GM23338 (cell line): ENCODE data around the gene CAPZB. TPM values are rescaled to one million over a fixed set of nuclear protein-coding genes. Genes with fewer than 3 reads are reported as not detected.
A peak's percentile ranks its signal among the peaks of the same experiment; 100 is the strongest.

Source experiments
- ATAC-seq: fragments of 200-7000 bp; cut with Tn5 transposase; 3 replicates; pipeline ENCODE4 v1.9.1; 2020
- DNase-seq: peaks from one replicate; pipeline ENCODE4 v3.0.0-alpha.2; 2015; ENCODE audit warnings: low spot score
- H2AFZ ChIP-seq: fragments of 200-600 bp; sonication (generic); 2 replicates; pipeline ENCODE4 v1.8.0; 2016; ENCODE audit warnings: antibody characterized with exemption, mild to moderate bottlenecking, moderate library complexity
- H3F3A ChIP-seq: fragments of 200-600 bp; sonication (generic); replicated peaks from 2 replicates; pipeline ENCODE4 v1.8.0; 2017; ENCODE audit warnings: antibody characterized with exemption, mixed run types, low read depth
- H3K27ac ChIP-seq: fragments of 200-600 bp; sonication (generic); 2 replicates; pipeline ENCODE4 v1.6.1; 2016; ENCODE audit warnings: low read depth
- H3K27me3 ChIP-seq: fragments of 200-600 bp; sonication (generic); 2 replicates; pipeline ENCODE4 v1.8.0; 2016; ENCODE audit warnings: mild to moderate bottlenecking, mixed run types, moderate library complexity; ENCODE audit not compliant: insufficient read depth
- H3K36me3 ChIP-seq: fragments of 200-600 bp; sonication (generic); 2 replicates; pipeline ENCODE4 v1.8.0; 2016; ENCODE audit warnings: mild to moderate bottlenecking; ENCODE audit not compliant: insufficient read depth
- H3K4me1 ChIP-seq: fragments of 200-600 bp; sonication (generic); 2 replicates; pipeline ENCODE4 v1.8.0; 2016; ENCODE audit warnings: mild to moderate bottlenecking, moderate library complexity; ENCODE audit not compliant: insufficient read depth
- H3K4me2 ChIP-seq: fragments of 200-600 bp; sonication (generic); 2 replicates; pipeline ENCODE4 v1.7.1; 2017; ENCODE audit warnings: mixed run types
- H3K4me3 ChIP-seq: fragments of 200-600 bp; sonication (generic); 2 replicates; pipeline ENCODE4 v1.6.1; 2016; ENCODE audit warnings: mixed run types
- H3K79me2 ChIP-seq: fragments of 200-600 bp; sonication (generic); replicated peaks from 2 replicates; pipeline ENCODE4 v1.8.0; 2017; ENCODE audit warnings: mild to moderate bottlenecking; ENCODE audit not compliant: insufficient read depth
- H3K9me2 ChIP-seq: fragments of 200-600 bp; sonication (generic); 2 replicates; pipeline ENCODE4 v1.8.0; 2017; ENCODE audit not compliant: insufficient read depth
- H4K20me1 ChIP-seq: fragments of 200-600 bp; sonication (generic); replicated peaks from 2 replicates; pipeline ENCODE4 v1.8.0; 2017; ENCODE audit warnings: mild to moderate bottlenecking; ENCODE audit not compliant: insufficient read depth
- H3K27ac Mint-ChIP-seq: 2 replicates; pipeline ENCODE4 v1.8.0; 2020; ENCODE audit warnings: inconsistent platforms, mild to moderate bottlenecking, moderate library complexity, mixed read lengths
- H3K27me3 Mint-ChIP-seq: 3 replicates; pipeline ENCODE4 v1.8.0; 2022; ENCODE audit warnings: low read depth, mild to moderate bottlenecking, moderate library complexity, mixed read lengths, inconsistent platforms; ENCODE audit not compliant: insufficient read depth, poor library complexity
- H3K36me3 Mint-ChIP-seq: 3 replicates; pipeline ENCODE4 v1.8.0; 2021; ENCODE audit warnings: low read depth, mild to moderate bottlenecking, inconsistent platforms, moderate library complexity, mixed read lengths
- H3K4me1 Mint-ChIP-seq: 3 replicates; pipeline ENCODE4 v1.8.0; 2020; ENCODE audit warnings: mild to moderate bottlenecking, inconsistent platforms, mixed read lengths
- H3K4me3 Mint-ChIP-seq: 3 replicates; pipeline ENCODE4 v1.8.0; 2021; ENCODE audit warnings: moderate library complexity, mild to moderate bottlenecking, inconsistent platforms, mixed read lengths
- H3K9me3 Mint-ChIP-seq: 3 replicates; pipeline ENCODE4 v1.8.0; 2020; ENCODE audit warnings: moderate library complexity, mild to moderate bottlenecking, inconsistent platforms, mixed read lengths
- EZH2 ChIP-seq: fragments of 200-600 bp; sonication (generic); IDR thresholded peaks from one replicate; pipeline ENCODE4 v1.8.0; 2017; ENCODE audit warnings: antibody characterized with exemption, mild to moderate bottlenecking, low read depth; ENCODE audit not compliant: unreplicated experiment
- EZH2phosphoT487 ChIP-seq: fragments of 200-600 bp; sonication (generic); IDR thresholded peaks from one replicate; pipeline ENCODE4 v1.8.1; 2018; ENCODE audit warnings: antibody characterized with exemption; ENCODE audit not compliant: unreplicated experiment
- JUNB ChIP-seq: IDR thresholded peaks from one replicate; pipeline ENCODE4 v1.6.1; 2016; ENCODE audit warnings: antibody characterized with exemption; ENCODE audit not compliant: unreplicated experiment
- NANOG ChIP-seq: IDR thresholded peaks from 2 replicates; pipeline ENCODE4 v1.6.1; 2016; ENCODE audit warnings: antibody characterized with exemption, borderline replicate concordance
- POLR2AphosphoS5 ChIP-seq: IDR thresholded peaks from 2 replicates; pipeline ENCODE4 v1.6.1; 2016; ENCODE audit warnings: antibody characterized with exemption, low read depth
- ZNF331 ChIP-seq: fragments of 250-450 bp; sonication (Bioruptor Pico); IDR thresholded peaks from 2 replicates; pipeline ENCODE4 v1.5.0; 2020; ENCODE audit warnings: low read depth, mild to moderate bottlenecking, moderate library complexity
- polyA plus RNA-seq: library from polyadenylated mRNA; unstranded; fragments of >200 nt; fragmentation: Nextera tagmentation; extraction: Ambion mirVana; gene quantifications from 2 replicates; pipeline ENCODE4 v1.2.1, GENCODE V29; 2016
- total RNA-seq: library from RNA; depleted of rRNA; stranded (reverse); fragments of >200 nt; shearing (Covaris generic); gene quantifications from 2 replicates; pipeline ENCODE4 v1.2.3, GENCODE V29; 2014
- TF ChIP-seq, protein P1 (sequence below): IDR thresholded peaks from one replicate; pipeline ENCODE4 v1.6.1; 2018; ENCODE audit warnings: antibody characterized with exemption; ENCODE audit not compliant: unreplicated experiment
- TF ChIP-seq, protein P2 (sequence below), 2 experiments: fragments of 200-600 bp in 1 of 2; sonication (generic) in 1 of 2; conservative IDR thresholded peaks; 2 replicates each; pipeline versions ENCODE4 v1.5.1 to v1.6.1; 2016 to 2017; ENCODE audit warnings: antibody characterized with exemption in 2 of 2, low read depth in 2 of 2, mild to moderate bottlenecking in 2 of 2, moderate library complexity in 1 of 2
- TF ChIP-seq, protein P3 (sequence below): fragments of 250-450 bp; sonication (Bioruptor Pico); IDR thresholded peaks from 2 replicates; pipeline ENCODE4 v1.5.0; 2020; ENCODE audit warnings: mild to moderate bottlenecking, moderate library complexity

CAPZB gene
- total and polyA plus RNA-seq, 2 experiments from 2014 or later = 195 to 348 TPM

DNA sequence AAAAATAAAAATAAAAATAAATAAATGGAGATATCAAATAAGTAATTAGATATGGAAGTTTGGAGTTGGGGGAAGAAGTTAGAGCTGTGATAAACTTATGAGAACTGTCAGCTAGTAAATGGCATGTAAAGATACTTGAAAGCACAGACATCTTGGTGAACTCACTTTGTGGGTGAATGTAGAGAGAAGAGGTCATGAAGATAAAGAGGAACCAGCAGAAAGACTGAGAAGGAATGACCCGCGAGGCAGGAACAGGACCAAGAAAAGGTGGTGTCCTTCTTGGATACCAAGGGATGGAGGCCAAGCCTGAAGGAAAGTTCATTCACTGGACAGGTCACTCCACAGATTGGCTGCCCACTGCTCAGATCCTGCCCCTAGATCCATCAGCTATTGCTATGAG lies 4.7 kb upstream of the CAPZB start (continued):
- TF ChIP-seq, protein P1, sequence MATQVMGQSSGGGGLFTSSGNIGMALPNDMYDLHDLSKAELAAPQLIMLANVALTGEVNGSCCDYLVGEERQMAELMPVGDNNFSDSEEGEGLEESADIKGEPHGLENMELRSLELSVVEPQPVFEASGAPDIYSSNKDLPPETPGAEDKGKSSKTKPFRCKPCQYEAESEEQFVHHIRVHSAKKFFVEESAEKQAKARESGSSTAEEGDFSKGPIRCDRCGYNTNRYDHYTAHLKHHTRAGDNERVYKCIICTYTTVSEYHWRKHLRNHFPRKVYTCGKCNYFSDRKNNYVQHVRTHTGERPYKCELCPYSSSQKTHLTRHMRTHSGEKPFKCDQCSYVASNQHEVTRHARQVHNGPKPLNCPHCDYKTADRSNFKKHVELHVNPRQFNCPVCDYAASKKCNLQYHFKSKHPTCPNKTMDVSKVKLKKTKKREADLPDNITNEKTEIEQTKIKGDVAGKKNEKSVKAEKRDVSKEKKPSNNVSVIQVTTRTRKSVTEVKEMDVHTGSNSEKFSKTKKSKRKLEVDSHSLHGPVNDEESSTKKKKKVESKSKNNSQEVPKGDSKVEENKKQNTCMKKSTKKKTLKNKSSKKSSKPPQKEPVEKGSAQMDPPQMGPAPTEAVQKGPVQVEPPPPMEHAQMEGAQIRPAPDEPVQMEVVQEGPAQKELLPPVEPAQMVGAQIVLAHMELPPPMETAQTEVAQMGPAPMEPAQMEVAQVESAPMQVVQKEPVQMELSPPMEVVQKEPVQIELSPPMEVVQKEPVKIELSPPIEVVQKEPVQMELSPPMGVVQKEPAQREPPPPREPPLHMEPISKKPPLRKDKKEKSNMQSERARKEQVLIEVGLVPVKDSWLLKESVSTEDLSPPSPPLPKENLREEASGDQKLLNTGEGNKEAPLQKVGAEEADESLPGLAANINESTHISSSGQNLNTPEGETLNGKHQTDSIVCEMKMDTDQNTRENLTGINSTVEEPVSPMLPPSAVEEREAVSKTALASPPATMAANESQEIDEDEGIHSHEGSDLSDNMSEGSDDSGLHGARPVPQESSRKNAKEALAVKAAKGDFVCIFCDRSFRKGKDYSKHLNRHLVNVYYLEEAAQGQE = no peak
- TF ChIP-seq EZH2 (no peak), POLR2AphosphoS5 (no peak), EZH2phosphoT487 (no peak), NANOG (no peak), ZNF331 (CRISPR knock-in tag) (no peak), JUNB (no peak)

DNA sequence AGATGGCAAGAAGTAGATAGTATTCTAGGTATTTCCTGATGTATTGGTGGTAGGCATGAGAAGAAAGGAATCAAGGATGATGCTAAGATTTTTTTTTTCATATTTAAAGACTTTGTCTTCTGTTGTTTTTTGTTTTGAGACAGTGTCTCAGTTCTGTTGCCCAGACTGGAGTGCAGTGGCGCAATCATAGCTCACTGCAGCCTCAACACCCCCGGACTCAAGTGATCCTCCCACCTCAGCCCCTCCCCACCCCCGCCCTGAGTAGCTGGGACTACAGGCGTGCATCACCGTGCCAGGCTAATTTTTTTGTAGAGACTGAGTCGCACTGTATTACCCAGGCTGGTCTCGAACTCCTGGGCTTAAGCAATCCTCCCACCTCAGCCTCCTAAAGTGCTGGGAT lies 2.8 kb upstream of the CAPZB start:
- H3K27ac Mint-ChIP-seq = no peak overlapping the region
- peaks cover 27% of the 10 kb centered on the region for H3K4me1 ChIP-seq
- peaks cover 22% of the 10 kb centered on the region for H3K4me1 Mint-ChIP-seq
- H3K27me3 ChIP-seq = no peaks in the 10 kb centered on the region
- DNase-seq = no peak
- H3K36me3 ChIP-seq = no peaks in the 10 kb centered on the region
- peaks cover 30% of the 10 kb centered on the region for H3K79me2 ChIP-seq
- H3K4me3 Mint-ChIP-seq = no peak overlapping the region
- H3K36me3 Mint-ChIP-seq = peaks cover 12% of the 10 kb centered on the region
- peaks cover 9% of the 10 kb centered on the region for H4K20me1 ChIP-seq
- H3K4me2 ChIP-seq = peak overlapping the region; percentile 91; the same call in 1 of the 2 replicates
- H3K27ac ChIP-seq = no peak overlapping the region; the same call in 1 of the 2 replicates
- no peak for ATAC-seq
- peaks cover 27% of the 10 kb centered on the region for H3K27me3 Mint-ChIP-seq
- peaks cover 20% of the 10 kb centered on the region for H3F3A ChIP-seq
- no peaks in the 10 kb centered on the region; the same call in 2 of the 3 replicates for H3K9me3 Mint-ChIP-seq
- H2AFZ ChIP-seq = no peak overlapping the region
- TF ChIP-seq, protein P2, sequence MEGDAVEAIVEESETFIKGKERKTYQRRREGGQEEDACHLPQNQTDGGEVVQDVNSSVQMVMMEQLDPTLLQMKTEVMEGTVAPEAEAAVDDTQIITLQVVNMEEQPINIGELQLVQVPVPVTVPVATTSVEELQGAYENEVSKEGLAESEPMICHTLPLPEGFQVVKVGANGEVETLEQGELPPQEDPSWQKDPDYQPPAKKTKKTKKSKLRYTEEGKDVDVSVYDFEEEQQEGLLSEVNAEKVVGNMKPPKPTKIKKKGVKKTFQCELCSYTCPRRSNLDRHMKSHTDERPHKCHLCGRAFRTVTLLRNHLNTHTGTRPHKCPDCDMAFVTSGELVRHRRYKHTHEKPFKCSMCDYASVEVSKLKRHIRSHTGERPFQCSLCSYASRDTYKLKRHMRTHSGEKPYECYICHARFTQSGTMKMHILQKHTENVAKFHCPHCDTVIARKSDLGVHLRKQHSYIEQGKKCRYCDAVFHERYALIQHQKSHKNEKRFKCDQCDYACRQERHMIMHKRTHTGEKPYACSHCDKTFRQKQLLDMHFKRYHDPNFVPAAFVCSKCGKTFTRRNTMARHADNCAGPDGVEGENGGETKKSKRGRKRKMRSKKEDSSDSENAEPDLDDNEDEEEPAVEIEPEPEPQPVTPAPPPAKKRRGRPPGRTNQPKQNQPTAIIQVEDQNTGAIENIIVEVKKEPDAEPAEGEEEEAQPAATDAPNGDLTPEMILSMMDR (conservative IDR thresholded peaks at IDR 0.05; ENCODE audit: low read depth in 2 of 2) = peak in 1 of 2 experiments; percentile 33; a peak in 2 of 4 replicates
- TF ChIP-seq, protein P3, sequence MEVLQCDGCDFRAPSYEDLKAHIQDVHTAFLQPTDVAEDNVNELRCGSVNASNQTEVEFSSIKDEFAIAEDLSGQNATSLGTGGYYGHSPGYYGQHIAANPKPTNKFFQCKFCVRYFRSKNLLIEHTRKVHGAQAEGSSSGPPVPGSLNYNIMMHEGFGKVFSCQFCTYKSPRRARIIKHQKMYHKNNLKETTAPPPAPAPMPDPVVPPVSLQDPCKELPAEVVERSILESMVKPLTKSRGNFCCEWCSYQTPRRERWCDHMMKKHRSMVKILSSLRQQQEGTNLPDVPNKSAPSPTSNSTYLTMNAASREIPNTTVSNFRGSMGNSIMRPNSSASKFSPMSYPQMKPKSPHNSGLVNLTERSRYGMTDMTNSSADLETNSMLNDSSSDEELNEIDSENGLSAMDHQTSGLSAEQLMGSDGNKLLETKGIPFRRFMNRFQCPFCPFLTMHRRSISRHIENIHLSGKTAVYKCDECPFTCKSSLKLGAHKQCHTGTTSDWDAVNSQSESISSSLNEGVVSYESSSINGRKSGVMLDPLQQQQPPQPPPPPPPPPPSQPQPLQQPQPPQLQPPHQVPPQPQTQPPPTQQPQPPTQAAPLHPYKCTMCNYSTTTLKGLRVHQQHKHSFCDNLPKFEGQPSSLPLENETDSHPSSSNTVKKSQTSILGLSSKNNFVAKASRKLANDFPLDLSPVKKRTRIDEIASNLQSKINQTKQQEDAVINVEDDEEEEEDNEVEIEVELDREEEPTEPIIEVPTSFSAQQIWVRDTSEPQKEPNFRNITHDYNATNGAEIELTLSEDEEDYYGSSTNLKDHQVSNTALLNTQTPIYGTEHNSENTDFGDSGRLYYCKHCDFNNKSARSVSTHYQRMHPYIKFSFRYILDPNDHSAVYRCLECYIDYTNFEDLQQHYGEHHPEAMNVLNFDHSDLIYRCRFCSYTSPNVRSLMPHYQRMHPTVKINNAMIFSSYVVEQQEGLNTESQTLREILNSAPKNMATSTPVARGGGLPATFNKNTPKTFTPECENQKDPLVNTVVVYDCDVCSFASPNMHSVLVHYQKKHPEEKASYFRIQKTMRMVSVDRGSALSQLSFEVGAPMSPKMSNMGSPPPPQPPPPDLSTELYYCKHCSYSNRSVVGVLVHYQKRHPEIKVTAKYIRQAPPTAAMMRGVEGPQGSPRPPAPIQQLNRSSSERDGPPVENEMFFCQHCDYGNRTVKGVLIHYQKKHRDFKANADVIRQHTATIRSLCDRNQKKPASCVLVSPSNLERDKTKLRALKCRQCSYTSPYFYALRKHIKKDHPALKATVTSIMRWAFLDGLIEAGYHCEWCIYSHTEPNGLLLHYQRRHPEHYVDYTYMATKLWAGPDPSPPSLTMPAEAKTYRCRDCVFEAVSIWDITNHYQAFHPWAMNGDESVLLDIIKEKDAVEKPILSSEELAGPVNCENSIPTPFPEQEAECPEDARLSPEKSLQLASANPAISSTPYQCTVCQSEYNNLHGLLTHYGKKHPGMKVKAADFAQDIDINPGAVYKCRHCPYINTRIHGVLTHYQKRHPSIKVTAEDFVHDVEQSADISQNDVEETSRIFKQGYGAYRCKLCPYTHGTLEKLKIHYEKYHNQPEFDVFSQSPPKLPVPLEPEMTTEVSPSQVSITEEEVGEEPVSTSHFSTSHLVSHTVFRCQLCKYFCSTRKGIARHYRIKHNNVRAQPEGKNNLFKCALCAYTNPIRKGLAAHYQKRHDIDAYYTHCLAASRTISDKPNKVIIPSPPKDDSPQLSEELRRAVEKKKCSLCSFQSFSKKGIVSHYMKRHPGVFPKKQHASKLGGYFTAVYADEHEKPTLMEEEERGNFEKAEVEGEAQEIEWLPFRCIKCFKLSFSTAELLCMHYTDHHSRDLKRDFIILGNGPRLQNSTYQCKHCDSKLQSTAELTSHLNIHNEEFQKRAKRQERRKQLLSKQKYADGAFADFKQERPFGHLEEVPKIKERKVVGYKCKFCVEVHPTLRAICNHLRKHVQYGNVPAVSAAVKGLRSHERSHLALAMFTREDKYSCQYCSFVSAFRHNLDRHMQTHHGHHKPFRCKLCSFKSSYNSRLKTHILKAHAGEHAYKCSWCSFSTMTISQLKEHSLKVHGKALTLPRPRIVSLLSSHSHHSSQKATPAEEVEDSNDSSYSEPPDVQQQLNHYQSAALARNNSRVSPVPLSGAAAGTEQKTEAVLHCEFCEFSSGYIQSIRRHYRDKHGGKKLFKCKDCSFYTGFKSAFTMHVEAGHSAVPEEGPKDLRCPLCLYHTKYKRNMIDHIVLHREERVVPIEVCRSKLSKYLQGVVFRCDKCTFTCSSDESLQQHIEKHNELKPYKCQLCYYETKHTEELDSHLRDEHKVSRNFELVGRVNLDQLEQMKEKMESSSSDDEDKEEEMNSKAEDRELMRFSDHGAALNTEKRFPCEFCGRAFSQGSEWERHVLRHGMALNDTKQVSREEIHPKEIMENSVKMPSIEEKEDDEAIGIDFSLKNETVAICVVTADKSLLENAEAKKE (CRISPR knock-in tag) = no peak
- H3K9me2 ChIP-seq = peaks cover 6% of the 10 kb centered on the region; the same call in 1 of the 2 replicates
- no peak overlapping the region for H3K4me3 ChIP-seq
